Lung (tissue), 12 donors: Measurements from ENCODE around the gene MLLT3. TPM values are rescaled to one million over a fixed set of nuclear protein-coding genes. Genes with fewer than 3 reads are reported as not detected.
A peak's percentile ranks its signal among the peaks of the same experiment; 100 is the strongest.

Experiments
- ATAC-seq: fragments of 200-7000 bp; cut with Tn5 transposase; one replicate; pipeline ENCODE4 v1.9.1; 2020; ENCODE audit warnings: moderate number of reproducible peaks; ENCODE audit not compliant: insufficient read depth, low FRiP score
- DNase-seq, 3 donors: peaks; one replicate each; pipeline ENCODE4 v3.0.0-alpha.2; 2013 to 2017
- H3K27ac ChIP-seq, 2 donors: one replicate each; pipeline ENCODE4 v1.5.1; 2013; ENCODE audit warnings: mild to moderate bottlenecking in 2 of 2, moderate library complexity in 2 of 2, control low read depth in 1 of 2, inconsistent platforms in 1 of 2, low read depth in 1 of 2, low read length in 1 of 2
- H3K27me3 ChIP-seq, 3 donors: one replicate each; pipeline ENCODE4 v1.5.1; 2013; ENCODE audit warnings: low read length in 2 of 3; ENCODE audit not compliant: control insufficient read depth in 3 of 3, insufficient read depth in 3 of 3
- H3K36me3 ChIP-seq, 4 donors: one replicate each; pipeline ENCODE4 v1.5.1; 2013; ENCODE audit warnings: low read length in 4 of 4, mild to moderate bottlenecking in 1 of 4, moderate library complexity in 1 of 4; ENCODE audit not compliant: control insufficient read depth in 4 of 4, insufficient read depth in 4 of 4
- H3K4me1 ChIP-seq, 5 donors: one replicate each; pipeline ENCODE4 v1.5.1; 2013; ENCODE audit warnings: low read length in 5 of 5, mild to moderate bottlenecking in 2 of 5, moderate library complexity in 1 of 5; ENCODE audit not compliant: control insufficient read depth in 5 of 5, insufficient read depth in 5 of 5
- H3K4me3 ChIP-seq: one replicate; pipeline ENCODE4 v1.5.1; 2013; ENCODE audit warnings: mild to moderate bottlenecking, control low read depth, moderate library complexity
- H3K9ac ChIP-seq, 2 donors: one replicate each; pipeline ENCODE4 v1.5.1; 2013; ENCODE audit warnings: low read length in 2 of 2, control low read depth in 1 of 2; ENCODE audit not compliant: insufficient read depth in 1 of 2
- H3K9me3 ChIP-seq, 4 donors: one replicate each; pipeline ENCODE4 v1.5.1; 2013; ENCODE audit warnings: low read length in 3 of 4, mild to moderate bottlenecking in 1 of 4, moderate library complexity in 1 of 4; ENCODE audit not compliant: control insufficient read depth in 4 of 4, insufficient read depth in 3 of 4
- CTCF ChIP-seq: IDR thresholded peaks from 2 replicates; pipeline ENCODE4 v1.5.1; 2012; ENCODE audit warnings: mild to moderate bottlenecking; ENCODE audit errors: control extremely low read depth, extremely low read depth
- WGBS, 2 donors: extraction: QIAGEN DNeasy Blood & Tissue Kit; methylation state at CpG; one replicate each; pipeline ENCODE4 v1.1.7; 2013; 5-methylcytosine and 5-hydroxymethylcytosine counted together
- polyA plus RNA-seq, 2 donors: library from polyadenylated mRNA; stranded (reverse); fragments of 200-250 nt; gene quantifications; one replicate each; pipeline ENCODE4 v1.2.1, GENCODE V29; 2013
- total RNA-seq, 2 donors: library from RNA; depleted of rRNA in 1 of 2; stranded (reverse); fragments of >200 nt in 1 of 2; gene quantifications; one replicate each; pipeline ENCODE4 v1.2.1, GENCODE V29; 2014 to 2021
- donor health status: control.
- donor health status: control.
- donor health status: Bipolar disorder and iron deficiency.
- donor health status: healthy.
- donor health status: DM: yes; HTN: yes; CAD: no.

Gene MLLT3
- total and polyA plus RNA-seq, 4 donors = 7.1 to 43.1 (median 13.7) TPM

GRCh38 chr9:20426019-20426418, 196.3 kb downstream of the MLLT3 start:
- no peak overlapping the region for H3K4me3 ChIP-seq
- H3K9me3 ChIP-seq = no peaks in the 10 kb centered on the region
- no peak overlapping the region for H3K9ac ChIP-seq
- H3K4me1 ChIP-seq = no peaks in the 10 kb centered on the region
- ATAC-seq = no peak
- no peaks in the 10 kb centered on the region for H3K27me3 ChIP-seq
- no peak for DNase-seq
- 81 to 88% methylated on average over 2 of the region's 2 CpGs for WGBS, 2 donors
- no peak overlapping the region for H3K27ac ChIP-seq
- no peak for TF ChIP-seq CTCF
- no peaks in the 10 kb centered on the region for H3K36me3 ChIP-seq

- Histone ChIP-seq H3K4me1 (no peaks in the 10 kb centered on the region), H3K4me3 (no peak overlapping the region), H3K27ac (no peak overlapping the region), H3K27me3 (no peaks in the 10 kb centered on the region), H3K36me3 (no peaks in the 10 kb centered on the region), H3K9me3 (no peaks in the 10 kb centered on the region), H3K9ac (no peak overlapping the region)
- WGBS, 2 donors = 50 to 51% methylated on average over 3 of the region's 3 CpGs
- DNase-seq (peak in 2 of 3 donors; percentile 13 to 43), ATAC-seq (no peak)
- no peak for TF ChIP-seq CTCF
Observed at GRCh38 chr9:20419533-20419932, 202.8 kb downstream of the MLLT3 start.

GRCh38 chr9:20418485-20418884, 203.8 kb downstream of the MLLT3 start:
- no peak for DNase-seq
- H3K36me3 ChIP-seq = peaks cover 0 to 3% (median under 1%) of the 10 kb centered on the region in 4 donors
- no peak for ATAC-seq
- H3K9ac ChIP-seq = no peak overlapping the region
- TF ChIP-seq CTCF = no peak
- no peaks in the 10 kb centered on the region for H3K27me3 ChIP-seq
- no peak overlapping the region for H3K27ac ChIP-seq
- H3K9me3 ChIP-seq = no peaks in the 10 kb centered on the region
- H3K4me3 ChIP-seq = no peak overlapping the region
- H3K4me1 ChIP-seq = no peaks in the 10 kb centered on the region
- 92 to 94% methylated on average over 7 of the region's 7 CpGs for WGBS, 2 donors

DNA sequence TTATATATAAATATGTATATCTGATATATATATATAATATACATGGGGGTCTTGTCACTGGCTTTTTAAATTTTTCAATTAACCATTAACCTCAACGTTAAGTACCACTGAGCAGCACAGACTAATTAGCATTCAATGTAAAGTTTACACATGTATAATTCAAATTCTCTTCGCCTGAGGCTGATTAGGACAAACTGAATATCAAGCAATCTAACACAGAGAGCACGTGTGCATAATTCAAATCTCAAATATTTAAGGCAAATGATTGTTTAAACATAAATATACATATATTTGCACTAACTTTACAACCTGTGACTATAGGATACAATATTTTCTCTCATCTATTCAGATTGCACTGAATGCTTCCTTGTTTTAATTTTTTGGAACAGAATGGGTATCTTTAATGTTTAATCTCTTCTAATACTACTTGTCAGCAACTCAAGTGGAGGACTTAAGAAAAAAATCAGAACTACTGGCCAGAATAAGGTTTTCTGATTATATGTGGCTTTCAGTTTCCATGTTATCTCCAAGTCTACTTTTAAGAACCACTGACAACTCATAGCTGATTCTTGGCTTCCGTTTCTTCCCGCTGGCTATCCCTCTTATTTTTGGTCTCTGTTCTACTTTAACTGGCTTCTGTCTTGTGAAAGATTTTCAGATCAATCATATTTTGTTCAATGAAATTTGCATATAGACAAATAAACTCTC, 204.8 kb downstream of the MLLT3 start:
- DNase-seq (no peak), ATAC-seq (no peak)
- Histone ChIP-seq H3K27ac (no peak overlapping the region), H3K4me1 (no peaks in the 10 kb centered on the region), H3K4me3 (no peak overlapping the region), H3K36me3 (peaks cover 0 to 5% (median 1%) of the 10 kb centered on the region in 4 donors), H3K9ac (no peak overlapping the region), H3K9me3 (no peaks in the 10 kb centered on the region), H3K27me3 (no peaks in the 10 kb centered on the region)
- no peak for TF ChIP-seq CTCF
- WGBS, 2 donors = 83 to 89% methylated on average over 5 of the region's 5 CpGs
